ENCODE results near the gene MIB2. TPM values are rescaled to one million over a fixed set of nuclear protein-coding genes. Genes with fewer than 3 reads are reported as not detected.

MIB2 gene
- polyA plus RNA-seq, 1 of the 3 experiments (the other 2 are of a cell fraction) = 45.4 TPM

DNA sequence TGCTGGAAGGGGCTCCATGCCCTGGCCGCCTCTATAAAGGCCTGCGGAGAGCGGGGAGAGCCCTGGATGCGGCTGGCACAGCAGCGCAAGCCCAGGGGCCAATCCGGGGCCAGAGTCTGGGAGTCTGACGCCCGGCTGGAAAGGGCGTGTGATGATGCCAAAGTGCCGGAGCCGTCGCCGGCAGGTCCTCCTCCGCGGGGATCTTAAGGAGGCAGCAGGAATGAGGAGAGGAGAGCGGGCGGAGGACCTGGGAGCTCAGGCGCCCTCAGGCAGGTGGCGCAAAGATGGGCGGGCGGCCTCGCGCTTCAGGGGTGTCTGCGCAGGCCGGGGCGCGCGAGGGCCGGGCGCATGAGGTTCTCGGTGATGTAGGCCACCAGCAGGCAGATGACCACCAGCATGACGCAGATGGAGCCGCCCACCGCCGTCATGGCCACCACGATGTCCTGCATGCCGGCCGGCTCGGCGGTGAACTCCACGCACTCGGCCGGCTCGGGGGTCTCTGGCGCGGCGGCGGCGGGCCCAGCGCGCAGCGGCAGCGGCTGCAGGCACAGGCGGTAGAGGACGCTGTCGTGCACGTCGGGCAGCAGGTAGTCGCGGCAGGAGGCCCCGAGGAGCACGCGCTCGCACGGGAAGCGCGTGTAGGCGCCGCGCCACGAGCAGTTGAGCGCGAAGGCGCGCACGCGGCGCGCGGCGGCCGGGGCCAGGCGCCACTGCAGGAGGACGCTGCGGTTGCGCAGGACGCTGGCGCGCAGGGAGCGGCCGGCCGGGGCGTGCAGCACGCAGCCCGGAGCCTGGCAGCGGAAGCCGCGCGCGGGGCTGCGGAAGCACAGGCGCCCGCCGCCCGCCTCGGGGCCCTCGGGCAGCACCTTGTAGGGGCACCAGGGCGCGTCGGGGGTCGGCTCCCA, 16.0 kb upstream of the MIB2 start (continued):
- TF ChIP-seq, protein P1, sequence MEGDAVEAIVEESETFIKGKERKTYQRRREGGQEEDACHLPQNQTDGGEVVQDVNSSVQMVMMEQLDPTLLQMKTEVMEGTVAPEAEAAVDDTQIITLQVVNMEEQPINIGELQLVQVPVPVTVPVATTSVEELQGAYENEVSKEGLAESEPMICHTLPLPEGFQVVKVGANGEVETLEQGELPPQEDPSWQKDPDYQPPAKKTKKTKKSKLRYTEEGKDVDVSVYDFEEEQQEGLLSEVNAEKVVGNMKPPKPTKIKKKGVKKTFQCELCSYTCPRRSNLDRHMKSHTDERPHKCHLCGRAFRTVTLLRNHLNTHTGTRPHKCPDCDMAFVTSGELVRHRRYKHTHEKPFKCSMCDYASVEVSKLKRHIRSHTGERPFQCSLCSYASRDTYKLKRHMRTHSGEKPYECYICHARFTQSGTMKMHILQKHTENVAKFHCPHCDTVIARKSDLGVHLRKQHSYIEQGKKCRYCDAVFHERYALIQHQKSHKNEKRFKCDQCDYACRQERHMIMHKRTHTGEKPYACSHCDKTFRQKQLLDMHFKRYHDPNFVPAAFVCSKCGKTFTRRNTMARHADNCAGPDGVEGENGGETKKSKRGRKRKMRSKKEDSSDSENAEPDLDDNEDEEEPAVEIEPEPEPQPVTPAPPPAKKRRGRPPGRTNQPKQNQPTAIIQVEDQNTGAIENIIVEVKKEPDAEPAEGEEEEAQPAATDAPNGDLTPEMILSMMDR (IDR thresholded peaks at IDR 0.05) = peak; percentile 12; the same call in 1 of the 2 replicates

GRCh38 chr1:1599935-1600860, 15.1 kb upstream of the MIB2 start, which contains the start of gene FNDC10:
Gene FNDC10 (minus strand): TSS chr1:1600135. CDS start chr1:1600015, 120 bp downstream.
- H4K20me1 ChIP-seq (ENCODE audit: insufficient read depth) = no peaks in the 10 kb centered on the region; the same call in 1 of the 2 replicates
- H3F3A ChIP-seq (replicated peaks; ENCODE audit: insufficient read depth) = no peaks in the 10 kb centered on the region
- no peak for TF ChIP-seq TAF1 (IDR thresholded peaks at IDR 0.05; ENCODE audit: borderline replicate concordance, low read depth, low read length)
- TF ChIP-seq, protein P2, sequence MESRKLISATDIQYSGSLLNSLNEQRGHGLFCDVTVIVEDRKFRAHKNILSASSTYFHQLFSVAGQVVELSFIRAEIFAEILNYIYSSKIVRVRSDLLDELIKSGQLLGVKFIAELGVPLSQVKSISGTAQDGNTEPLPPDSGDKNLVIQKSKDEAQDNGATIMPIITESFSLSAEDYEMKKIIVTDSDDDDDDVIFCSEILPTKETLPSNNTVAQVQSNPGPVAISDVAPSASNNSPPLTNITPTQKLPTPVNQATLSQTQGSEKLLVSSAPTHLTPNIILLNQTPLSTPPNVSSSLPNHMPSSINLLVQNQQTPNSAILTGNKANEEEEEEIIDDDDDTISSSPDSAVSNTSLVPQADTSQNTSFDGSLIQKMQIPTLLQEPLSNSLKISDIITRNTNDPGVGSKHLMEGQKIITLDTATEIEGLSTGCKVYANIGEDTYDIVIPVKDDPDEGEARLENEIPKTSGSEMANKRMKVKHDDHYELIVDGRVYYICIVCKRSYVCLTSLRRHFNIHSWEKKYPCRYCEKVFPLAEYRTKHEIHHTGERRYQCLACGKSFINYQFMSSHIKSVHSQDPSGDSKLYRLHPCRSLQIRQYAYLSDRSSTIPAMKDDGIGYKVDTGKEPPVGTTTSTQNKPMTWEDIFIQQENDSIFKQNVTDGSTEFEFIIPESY (IDR thresholded peaks at IDR 0.05; ENCODE audit: borderline replicate concordance, low read depth) = no peak
- TF ChIP-seq, protein P3, sequence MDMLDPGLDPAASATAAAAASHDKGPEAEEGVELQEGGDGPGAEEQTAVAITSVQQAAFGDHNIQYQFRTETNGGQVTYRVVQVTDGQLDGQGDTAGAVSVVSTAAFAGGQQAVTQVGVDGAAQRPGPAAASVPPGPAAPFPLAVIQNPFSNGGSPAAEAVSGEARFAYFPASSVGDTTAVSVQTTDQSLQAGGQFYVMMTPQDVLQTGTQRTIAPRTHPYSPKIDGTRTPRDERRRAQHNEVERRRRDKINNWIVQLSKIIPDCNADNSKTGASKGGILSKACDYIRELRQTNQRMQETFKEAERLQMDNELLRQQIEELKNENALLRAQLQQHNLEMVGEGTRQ (IDR thresholded peaks at IDR 0.05; ENCODE audit: borderline replicate concordance, low read depth, low read length) = no peak
- TF ChIP-seq RXRA (IDR thresholded peaks at IDR 0.05; ENCODE audit: borderline replicate concordance, low read depth) = no peak
- no peak for TF ChIP-seq NFIC (IDR thresholded peaks at IDR 0.05; ENCODE audit: borderline replicate concordance)
- peak; percentile 38; the same call in 1 of the 2 replicates for TF ChIP-seq REST (IDR thresholded peaks at IDR 0.05; ENCODE audit: low read depth, low read length)
- no peak for TF ChIP-seq POLR2AphosphoS5 (IDR thresholded peaks at IDR 0.05; ENCODE audit: low read depth, low read length)
- no peak for TF ChIP-seq GABPA (IDR thresholded peaks at IDR 0.05; ENCODE audit: low read depth)
- TF ChIP-seq MEF2A (IDR thresholded peaks at IDR 0.05; ENCODE audit: borderline replicate concordance, low read depth) = no peak
- DNase-seq = peak; percentile 92
- peaks cover 0 to 22% of the 10 kb centered on the region in 2 experiments; a peak in 1 of 4 replicates for H3K4me1 ChIP-seq (ENCODE audit: control insufficient read depth in 1 of 2, insufficient read depth in 2 of 2, low read depth in 1 of 2, low read length in 1 of 2)
- 22% methylated on average over 40 of the region's 125 CpGs for WGBS (ENCODE audit: low lambda C conversion rate)
- H3K4me2 ChIP-seq = peak within 1 kb of the TSS; percentile 78; the same call in 1 of the 2 replicates
- peak within 1 kb of the TSS; percentile 56; a peak in 3 of 4 replicates for H3K4me3 ChIP-seq (ENCODE audit: low read depth in 2 of 2, low read length in 1 of 2)
- ChIA-PET POLR2A (interaction anchor here (1.3 kb wide), 1 partner anchor 15 kb away, joined by 3 read pairs; the partner anchor contains the start of gene MIB2), CTCF (no interaction called here)
- no peaks in the 10 kb centered on the region for H3K27me3 ChIP-seq (ENCODE audit: insufficient read depth)
- H3K9me2 ChIP-seq = no peaks in the 10 kb centered on the region
- no peak within 1 kb of the TSS for H3K9ac ChIP-seq
- no peaks in the 10 kb centered on the region for H3K36me3 ChIP-seq (replicated peaks in 1 of 2; ENCODE audit: control insufficient read depth in 1 of 2, insufficient read depth in 2 of 2, low read length in 1 of 2)
- H3K27ac ChIP-seq (ENCODE audit: low read depth in 2 of 2, low read length in 1 of 2) = no peak within 1 kb of the TSS
- H3K79me2 ChIP-seq (ENCODE audit: insufficient read depth) = no peaks in the 10 kb centered on the region
- 0 out of 2 replicates have a peak within 1 kb of the TSS, but pooled peaks have one; percentile 51 for H2AFZ ChIP-seq (ENCODE audit: low read depth)
- H3K9me3 ChIP-seq = no peaks in the 10 kb centered on the region

All from SK-N-SH (cell line).